ENCODE measurements around the gene COL17A1.

DNA sequence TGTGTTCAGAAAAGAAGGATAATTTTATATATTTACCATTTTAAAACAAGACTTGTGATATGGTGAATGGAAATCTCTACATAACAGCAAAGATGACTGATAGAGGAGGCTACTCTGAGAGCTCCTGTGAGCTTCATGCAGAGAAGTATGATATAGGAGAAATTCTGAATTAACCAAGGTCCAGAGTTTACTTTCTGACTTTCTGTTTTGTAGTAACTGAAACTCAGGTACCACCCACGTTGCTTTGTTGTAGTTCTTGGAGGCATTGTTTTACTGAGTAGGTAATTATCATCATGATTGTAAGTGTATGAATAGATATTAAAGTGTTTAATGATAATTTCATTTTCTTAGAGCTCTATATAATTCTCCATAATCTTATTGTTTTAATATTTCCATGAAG is 18.3 kb upstream of the COL17A1 start:
- no peak for TF ChIP-seq EZH2 (IDR thresholded peaks at IDR 0.05; ENCODE audit: insufficient read depth, low read length)
- TF ChIP-seq, protein P1, sequence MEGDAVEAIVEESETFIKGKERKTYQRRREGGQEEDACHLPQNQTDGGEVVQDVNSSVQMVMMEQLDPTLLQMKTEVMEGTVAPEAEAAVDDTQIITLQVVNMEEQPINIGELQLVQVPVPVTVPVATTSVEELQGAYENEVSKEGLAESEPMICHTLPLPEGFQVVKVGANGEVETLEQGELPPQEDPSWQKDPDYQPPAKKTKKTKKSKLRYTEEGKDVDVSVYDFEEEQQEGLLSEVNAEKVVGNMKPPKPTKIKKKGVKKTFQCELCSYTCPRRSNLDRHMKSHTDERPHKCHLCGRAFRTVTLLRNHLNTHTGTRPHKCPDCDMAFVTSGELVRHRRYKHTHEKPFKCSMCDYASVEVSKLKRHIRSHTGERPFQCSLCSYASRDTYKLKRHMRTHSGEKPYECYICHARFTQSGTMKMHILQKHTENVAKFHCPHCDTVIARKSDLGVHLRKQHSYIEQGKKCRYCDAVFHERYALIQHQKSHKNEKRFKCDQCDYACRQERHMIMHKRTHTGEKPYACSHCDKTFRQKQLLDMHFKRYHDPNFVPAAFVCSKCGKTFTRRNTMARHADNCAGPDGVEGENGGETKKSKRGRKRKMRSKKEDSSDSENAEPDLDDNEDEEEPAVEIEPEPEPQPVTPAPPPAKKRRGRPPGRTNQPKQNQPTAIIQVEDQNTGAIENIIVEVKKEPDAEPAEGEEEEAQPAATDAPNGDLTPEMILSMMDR (IDR thresholded peaks at IDR 0.05; ENCODE audit: insufficient read depth, low read depth, low read length): no peak
